ENCODE measurements around the gene ZNF284. TPM values are rescaled to one million over a fixed set of nuclear protein-coding genes. Genes with fewer than 3 reads are reported as not detected.

The ZNF284 gene
- total RNA-seq, 1 experiment from 2014 or later: 0.69 TPM

- no TSS peak for BruUV-seq (replicated peaks)
- no peak for ATAC-seq
- TF ChIP-seq CTCF (conservative IDR thresholded peaks at IDR 0.05; ENCODE audit: low read depth, low read length): no peak
- TF ChIP-seq EZH2phosphoT487 (IDR thresholded peaks at IDR 0.05; ENCODE audit: borderline replicate concordance, low read length): no peak
- no peak for TF ChIP-seq EZH2 (IDR thresholded peaks at IDR 0.05; ENCODE audit: low read length, unreplicated experiment)
These were observed 60.0 kb downstream of the ZNF284 start for GRCh38 chr19:44131955-44132354.

More at GRCh38 chr19:44131955-44132354, 60.0 kb downstream of the ZNF284 start:
- no peaks in the 10 kb centered on the region for H3K79me2 ChIP-seq (ENCODE audit: low read length)
- POLR2A ChIA-PET (ENCODE audit: unreplicated experiment): no interaction called here
- H3K4me1 ChIP-seq (ENCODE audit: insufficient read depth, low read length): no peaks in the 10 kb centered on the region
- no peaks in the 10 kb centered on the region for H3K27me3 ChIP-seq (ENCODE audit: low read length)
- H3K27ac ChIP-seq (ENCODE audit: low read length): no peak overlapping the region
- no peak for DNase-seq
- no peak overlapping the region for H3K4me3 ChIP-seq (ENCODE audit: low read length)
- H3K9ac ChIP-seq (ENCODE audit: low read length): no peak overlapping the region
- intact Hi-C loops (cut with micrococcal nuclease): no loop called here
- H3K36me3 ChIP-seq (ENCODE audit: low read depth, low read length): peaks cover 25% of the 10 kb centered on the region
- H3K9me3 ChIP-seq (ENCODE audit: low read length): no peaks in the 10 kb centered on the region
- H4K20me1 ChIP-seq (ENCODE audit: low read length): no peaks in the 10 kb centered on the region
- H3K4me2 ChIP-seq (ENCODE audit: low read length): no peak overlapping the region
- H3F3A ChIP-seq (ENCODE audit: low read length, unreplicated experiment): no peaks in the 10 kb centered on the region
- CTCF ChIA-PET: no interaction called here
- H3K9me2 ChIP-seq (replicated peaks; ENCODE audit: low read length): no peaks in the 10 kb centered on the region
- no peak overlapping the region for H2AFZ ChIP-seq (ENCODE audit: low read length)

Other genes with a start within 250 kb of the ZNF284 start
- 3.0 and 4.0 TPM in 2 replicates for gene ZNF283, start 244.8 kb upstream of the ZNF284 start, total RNA-seq (2014; rRNA removed)
- gene ZNF404, start 188.2 kb upstream of the ZNF284 start, total RNA-seq (2014; rRNA removed): 0.46 TPM in 1 of 2 replicates, not detected in the other
- gene ZNF45, start 136.9 kb upstream of the ZNF284 start, total RNA-seq (2014; rRNA removed): 5.8 and 7.8 TPM in 2 replicates
- 0.55 and 2.1 TPM in 2 replicates for gene ZNF221, start 120.9 kb upstream of the ZNF284 start, total RNA-seq (2014; rRNA removed)
- gene ZNF155, start 88.0 kb upstream of the ZNF284 start, total RNA-seq (2014; rRNA removed): 3.1 and 4.4 TPM in 2 replicates
- gene ZNF230, start 69.2 kb upstream of the ZNF284 start, total RNA-seq (2014; rRNA removed): 0.52 and 1.0 TPM in 2 replicates
- 0.95 and 2.0 TPM in 2 replicates for gene ZNF222, start 46.8 kb upstream of the ZNF284 start, total RNA-seq (2014; rRNA removed)
- not detected in 2 replicates for gene ZNF223, start 20.1 kb upstream of the ZNF284 start, total RNA-seq (2014; rRNA removed)
- gene ZNF224, start 22.2 kb downstream of the ZNF284 start, total RNA-seq (2014; rRNA removed): 5.6 and 11.0 TPM in 2 replicates
- 0.46 and 1.6 TPM in 2 replicates for gene ZNF225, start 41.2 kb downstream of the ZNF284 start, total RNA-seq (2014; rRNA removed)
- 1.3 and 1.6 TPM in 2 replicates for gene ZNF234, start 69.4 kb downstream of the ZNF284 start, total RNA-seq (2014; rRNA removed)
- 4.8 and 6.0 TPM in 2 replicates for gene ZNF226, start 92.9 kb downstream of the ZNF284 start, total RNA-seq (2014; rRNA removed)
- gene ZNF227, start 140.4 kb downstream of the ZNF284 start, total RNA-seq (2014; rRNA removed): 4.9 and 8.7 TPM in 2 replicates
- gene ZNF233, start 187.7 kb downstream of the ZNF284 start, total RNA-seq (2014; rRNA removed): 0.69 and 0.73 TPM in 2 replicates
- 0.92 and 1.0 TPM in 2 replicates for gene ZNF235, start 232.9 kb downstream of the ZNF284 start, total RNA-seq (2014; rRNA removed)